Caco-2 (cell line): ENCODE measurements around the gene LRRC74A. TPM values are rescaled to one million over a fixed set of nuclear protein-coding genes. Genes with fewer than 3 reads are reported as not detected.

Experiments used
- BruUV-seq: library from RNA; stranded (reverse); fragments of 400-500 nt; replicated peaks from 2 replicates; lab custom pipeline; 2021; lab: Mats Ljungman, UMichigan
- CTCF ChIA-PET: fragments of 300-600 bp; sonication (Branson Sonifier 250); formaldehyde crosslinking; loops from one replicate; lab custom pipeline; 2022; ENCODE audit warnings: antibody characterized with exemption; lab: Charles Lee
- POLR2A ChIA-PET: fragments of 300-600 bp; sonication (Branson Sonifier 250); formaldehyde crosslinking; loops from one replicate; lab custom pipeline; 2022; ENCODE audit warnings: antibody characterized with exemption; lab: Charles Lee
- DNase-seq, 2 experiments: peaks; one replicate each; pipeline versions ENCODE4 v3.0.0 to v3.0.0-alpha.2; 2020 to 2022
- H3K27me3 ChIP-seq: replicated peaks from 2 replicates; pipeline ENCODE4 v1.6.0; 2011; ENCODE audit warnings: low read length; ENCODE audit not compliant: control insufficient read depth, insufficient read depth
- H3K36me3 ChIP-seq: 2 replicates; pipeline ENCODE4 v1.5.1; 2011; ENCODE audit warnings: low read length; ENCODE audit not compliant: control insufficient read depth, insufficient read depth
- H3K4me1 ChIP-seq: fragments of 250-450 bp; sonication (Bioruptor Pico); 2 replicates; pipeline ENCODE4 v1.5.1; 2020; ENCODE audit warnings: mild to moderate bottlenecking
- H3K4me3 ChIP-seq: 2 replicates; pipeline ENCODE4 v1.5.1; 2011; ENCODE audit warnings: low read depth, mild to moderate bottlenecking, control low read depth, low read length
- H3K9me3 ChIP-seq: fragments of 250-450 bp; sonication (Bioruptor Pico); 2 replicates; pipeline ENCODE4 v1.5.1; 2020; ENCODE audit warnings: mild to moderate bottlenecking, moderate library complexity
- H3K27ac Mint-ChIP-seq: one replicate; pipeline ENCODE4 v1.8.0; 2022; ENCODE audit warnings: mixed read lengths; ENCODE audit not compliant: unreplicated experiment
- H3K27me3 Mint-ChIP-seq: one replicate; pipeline ENCODE4 v1.8.0; 2022; ENCODE audit warnings: mixed read lengths; ENCODE audit not compliant: insufficient read depth, unreplicated experiment
- H3K36me3 Mint-ChIP-seq: one replicate; pipeline ENCODE4 v1.8.0; 2022; ENCODE audit warnings: mild to moderate bottlenecking, mixed read lengths; ENCODE audit not compliant: insufficient read depth, unreplicated experiment
- H3K4me1 Mint-ChIP-seq: one replicate; pipeline ENCODE4 v1.8.0; 2022; ENCODE audit warnings: low read depth, mixed read lengths; ENCODE audit not compliant: unreplicated experiment
- H3K4me3 Mint-ChIP-seq: one replicate; pipeline ENCODE4 v1.8.0; 2022; ENCODE audit warnings: mild to moderate bottlenecking, moderate library complexity, mixed read lengths; ENCODE audit not compliant: unreplicated experiment
- H3K9me3 Mint-ChIP-seq: one replicate; pipeline ENCODE4 v1.8.0; 2022; ENCODE audit warnings: mixed read lengths; ENCODE audit not compliant: unreplicated experiment
- CTCF ChIP-seq, 2 experiments: fragments of 200-600 bp in 1 of 2; IDR thresholded peaks; 1 replicate in 1 of 2; 2 replicates in 1 of 2; pipeline versions ENCODE4 v1.5.1 to v1.8.0; 2011 to 2022; ENCODE audit warnings: antibody characterized with exemption in 1 of 2, control low read depth in 1 of 2, inconsistent platforms in 1 of 2, low read depth in 1 of 2, low read length in 1 of 2, mild to moderate bottlenecking in 1 of 2, moderate library complexity in 1 of 2; ENCODE audit not compliant: insufficient read depth in 1 of 2, severe bottlenecking in 1 of 2, unreplicated experiment in 1 of 2
- intact Hi-C: fragments of 100-400 bp; cut with micrococcal nuclease; formaldehyde crosslinking; loops from one replicate; pipeline ENCODE4 v1.10.0; 2022; ENCODE audit not compliant: unreplicated experiment
- total RNA-seq: library from RNA; stranded (reverse); gene quantifications from 2 replicates; pipeline ENCODE4 v1.2.3, GENCODE V29; 2022

LRRC74A gene
- total RNA-seq, 1 experiment from 2014 or later, result not detected

GRCh38 chr14:76918256-76918781, 92.1 kb downstream of the LRRC74A start:
- no peak for TF ChIP-seq CTCF (IDR thresholded peaks at IDR 0.05; ENCODE audit: insufficient read depth in 1 of 2, low read depth in 1 of 2, low read length in 1 of 2, severe bottlenecking in 1 of 2, unreplicated experiment in 1 of 2)
- no peak overlapping the region for H3K4me3 Mint-ChIP-seq
- H3K36me3 ChIP-seq, result no peaks in the 10 kb centered on the region
- no peak overlapping the region for H3K4me3 ChIP-seq
- no peaks in the 10 kb centered on the region for H3K36me3 Mint-ChIP-seq
- ChIA-PET CTCF (interaction anchor here (0.7 to 2.0 kb wide), 6 partner anchors 42 to 152 kb away, joined by 3 to 7 read pairs (median 3); no protein-coding TSS in a partner anchor), POLR2A (no interaction called here)
- no peaks in the 10 kb centered on the region for H3K27me3 Mint-ChIP-seq
- intact Hi-C loops, result loop anchor here (5.0 to 10.0 kb wide), 2 partner anchors 46 to 89 kb away; no protein-coding TSS in a partner anchor
- BruUV-seq, result no TSS peak
- H3K9me3 Mint-ChIP-seq, result no peaks in the 10 kb centered on the region
- H3K4me1 ChIP-seq, result peaks cover 29% of the 10 kb centered on the region
- H3K27ac Mint-ChIP-seq, result no peak overlapping the region
- H3K9me3 ChIP-seq, result no peaks in the 10 kb centered on the region
- no peak for DNase-seq
- peaks cover 20% of the 10 kb centered on the region for H3K4me1 Mint-ChIP-seq
- no peaks in the 10 kb centered on the region for H3K27me3 ChIP-seq

GRCh38 chr14:76918782-76919394, 92.7 kb downstream of the LRRC74A start:
- ChIA-PET POLR2A (interaction anchor here (0.6 kb wide), 1 partner anchor 103 kb away, joined by 14 read pairs; no protein-coding TSS in a partner anchor), CTCF (interaction anchor here (0.7 to 1.7 kb wide), 3 partner anchors 43 to 147 kb away, joined by 3 to 6 read pairs (median 3); no protein-coding TSS in a partner anchor)
- H3K9me3 Mint-ChIP-seq, result no peaks in the 10 kb centered on the region
- H3K9me3 ChIP-seq, result no peaks in the 10 kb centered on the region
- DNase-seq, result peak; percentile 70 to 75
- H3K4me3 Mint-ChIP-seq, result no peak overlapping the region
- no peaks in the 10 kb centered on the region for H3K36me3 ChIP-seq
- H3K4me1 Mint-ChIP-seq, result peaks cover 20% of the 10 kb centered on the region
- H3K27me3 ChIP-seq, result no peaks in the 10 kb centered on the region
- peak in 1 of 2 experiments; percentile 39 for TF ChIP-seq CTCF (IDR thresholded peaks at IDR 0.05; ENCODE audit: insufficient read depth in 1 of 2, low read depth in 1 of 2, low read length in 1 of 2, severe bottlenecking in 1 of 2, unreplicated experiment in 1 of 2)
- peaks cover 25% of the 10 kb centered on the region for H3K4me1 ChIP-seq
- H3K27ac Mint-ChIP-seq, result peak overlapping the region; percentile 82
- no peak overlapping the region for H3K4me3 ChIP-seq
- H3K27me3 Mint-ChIP-seq, result no peaks in the 10 kb centered on the region
- BruUV-seq, result no TSS peak
- no peaks in the 10 kb centered on the region for H3K36me3 Mint-ChIP-seq
- intact Hi-C loops, result loop anchor here (5.0 to 10.0 kb wide), 2 partner anchors 46 to 88 kb away; no protein-coding TSS in a partner anchor

Other genes starting within 250 kb of the LRRC74A start
- 0.16 and 0.18 TPM in 2 replicates for gene VASH1, start 64.9 kb upstream of the LRRC74A start, total RNA-seq
- gene ANGEL1, start 13.5 kb upstream of the LRRC74A start, total RNA-seq, result 23.0 and 23.2 TPM in 2 replicates
- gene IRF2BPL, start 202.3 kb downstream of the LRRC74A start, total RNA-seq, result 24.1 and 24.7 TPM in 2 replicates